ENCODE data around the gene PDCD1LG2.

DNA sequence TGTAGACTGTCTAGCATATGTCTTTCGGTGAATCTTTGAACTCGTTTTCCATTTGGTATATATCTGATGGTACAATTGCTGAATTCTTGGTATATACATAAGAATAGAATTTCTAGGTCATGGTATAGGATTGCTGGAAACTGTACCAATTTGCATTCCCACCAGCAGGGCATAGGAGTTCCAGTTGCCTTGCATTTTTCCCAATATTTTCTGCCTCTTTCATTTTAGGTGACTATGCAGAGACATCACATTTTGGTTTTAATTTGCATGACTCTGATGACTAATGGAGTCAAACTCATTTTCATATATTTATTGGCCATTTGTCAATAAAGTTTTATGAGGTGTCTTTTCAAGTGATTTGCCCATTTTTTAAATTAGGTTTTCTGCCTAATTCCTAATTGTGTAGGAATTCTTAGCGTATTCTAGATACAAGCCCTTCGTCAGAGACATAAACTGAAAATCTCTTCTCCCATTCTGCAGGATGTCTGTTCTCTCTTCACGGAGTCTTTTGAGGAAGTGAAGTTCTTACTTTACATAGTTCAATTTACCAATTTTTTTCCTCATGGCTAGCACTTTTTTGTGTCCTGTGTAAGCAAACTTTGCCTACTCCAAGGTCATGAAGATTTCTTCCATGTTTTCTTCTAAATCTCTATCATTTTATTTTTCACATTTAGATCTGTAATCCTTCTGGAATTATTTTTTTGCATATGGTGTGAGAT lies 28.9 kb upstream of the PDCD1LG2 start:
- TF ChIP-seq, protein P1, sequence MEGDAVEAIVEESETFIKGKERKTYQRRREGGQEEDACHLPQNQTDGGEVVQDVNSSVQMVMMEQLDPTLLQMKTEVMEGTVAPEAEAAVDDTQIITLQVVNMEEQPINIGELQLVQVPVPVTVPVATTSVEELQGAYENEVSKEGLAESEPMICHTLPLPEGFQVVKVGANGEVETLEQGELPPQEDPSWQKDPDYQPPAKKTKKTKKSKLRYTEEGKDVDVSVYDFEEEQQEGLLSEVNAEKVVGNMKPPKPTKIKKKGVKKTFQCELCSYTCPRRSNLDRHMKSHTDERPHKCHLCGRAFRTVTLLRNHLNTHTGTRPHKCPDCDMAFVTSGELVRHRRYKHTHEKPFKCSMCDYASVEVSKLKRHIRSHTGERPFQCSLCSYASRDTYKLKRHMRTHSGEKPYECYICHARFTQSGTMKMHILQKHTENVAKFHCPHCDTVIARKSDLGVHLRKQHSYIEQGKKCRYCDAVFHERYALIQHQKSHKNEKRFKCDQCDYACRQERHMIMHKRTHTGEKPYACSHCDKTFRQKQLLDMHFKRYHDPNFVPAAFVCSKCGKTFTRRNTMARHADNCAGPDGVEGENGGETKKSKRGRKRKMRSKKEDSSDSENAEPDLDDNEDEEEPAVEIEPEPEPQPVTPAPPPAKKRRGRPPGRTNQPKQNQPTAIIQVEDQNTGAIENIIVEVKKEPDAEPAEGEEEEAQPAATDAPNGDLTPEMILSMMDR (IDR thresholded peaks at IDR 0.05; ENCODE audit: control extremely low read depth in 1 of 3, insufficient read depth in 1 of 3, low read depth in 1 of 3, low read length in 3 of 3): no peak
- TF ChIP-seq RFX5 (IDR thresholded peaks at IDR 0.05; ENCODE audit: borderline replicate concordance, low read depth, low read length) (no peak), EZH2 (IDR thresholded peaks at IDR 0.05; ENCODE audit: low read depth, low read length, severe bottlenecking) (no peak), SRF (IDR thresholded peaks at IDR 0.05; ENCODE audit: low read depth, low read length) (no peak), POLR2AphosphoS5 (IDR thresholded peaks at IDR 0.05; ENCODE audit: low read depth, low read length) (no peak), CBX8 (IDR thresholded peaks at IDR 0.05; ENCODE audit: borderline replicate concordance, low read depth, low read length) (no peak), SIN3A (conservative IDR thresholded peaks at IDR 0.05 in 1 of 2, IDR thresholded peaks at IDR 0.05 in 1 of 2; ENCODE audit: low read depth in 1 of 2, low read length in 2 of 2) (no peak), JUND (IDR thresholded peaks at IDR 0.05; ENCODE audit: low read length) (no peak), CHD1 (IDR thresholded peaks at IDR 0.05; ENCODE audit: low read depth, low read length) (no peak), POLR2A (IDR thresholded peaks at IDR 0.05; ENCODE audit: control extremely low read depth in 1 of 2, low read depth in 2 of 2, low read length in 2 of 2) (no peak), RXRA (IDR thresholded peaks at IDR 0.05; ENCODE audit: insufficient read depth, low read depth, low read length) (no peak), MAX (IDR thresholded peaks at IDR 0.05) (no peak), CREB1 (IDR thresholded peaks at IDR 0.05) (no peak)
